HUES64 (cell line): ENCODE results near the gene NR2C2. TPM values are rescaled to one million over a fixed set of nuclear protein-coding genes. Genes with fewer than 3 reads are reported as not detected.
"Not testable (repeated sequence)": the region's sequence is repeated elsewhere in the genome, so short reads cannot be mapped to it uniquely, and the experiment has no call there.

ENCODE experiments used
- H3K27ac ChIP-seq: 2 replicates; pipeline ENCODE4 v1.7.0; 2013; ENCODE audit warnings: low read depth, low read length, inconsistent platforms
- H3K27me3 ChIP-seq: 2 replicates; pipeline ENCODE4 v1.6.1; 2013; ENCODE audit warnings: mild to moderate bottlenecking, low read length; ENCODE audit not compliant: insufficient read depth
- H3K36me3 ChIP-seq: 2 replicates; pipeline ENCODE4 v1.6.1; 2013; ENCODE audit warnings: mild to moderate bottlenecking, low read length; ENCODE audit not compliant: insufficient read depth
- H3K4me1 ChIP-seq: 2 replicates; pipeline ENCODE4 v1.6.1; 2013; ENCODE audit warnings: mild to moderate bottlenecking, low read length, moderate library complexity; ENCODE audit not compliant: insufficient read depth
- H3K4me3 ChIP-seq: 2 replicates; pipeline ENCODE4 v1.5.1; 2013; ENCODE audit warnings: mild to moderate bottlenecking, low read length, moderate library complexity
- H3K9ac ChIP-seq: 2 replicates; pipeline ENCODE4 v1.6.1; 2013; ENCODE audit warnings: mild to moderate bottlenecking, low read depth, low read length
- H3K9me3 ChIP-seq: 2 replicates; pipeline ENCODE4 v1.6.1; 2013; ENCODE audit warnings: low read depth, low read length; ENCODE audit not compliant: insufficient read depth
- WGBS: fragments of 150-250, 120-280 bp; methylation state at CpG from one replicate; pipeline ENCODE4 v1.1.7; 2013; ENCODE audit warnings: missing lambda C conversion rate; 5-methylcytosine and 5-hydroxymethylcytosine counted together
- polyA plus RNA-seq, 2 experiments: library from polyadenylated mRNA; stranded (reverse); fragments of 50-300 nt; gene quantifications; one replicate each; pipeline ENCODE4 v1.2.3, GENCODE V29; 2013

NR2C2 gene
- polyA plus RNA-seq (2013, experiment 1 of 2) = 17.5 TPM
- 19.7 TPM for polyA plus RNA-seq (2013, experiment 2 of 2)

GRCh38 chr3:14947100-14947885, at the start of gene NR2C2:
NR2C2 (plus strand) TSS chr3:14947583; CDS start chr3:15003915, 56,332 bp downstream.
- H3K9me3 ChIP-seq = no peaks in the 10 kb centered on the region
- peak within 1 kb of the TSS; percentile 97 for H3K4me3 ChIP-seq
- H3K4me1 ChIP-seq = peaks cover 30% of the 10 kb centered on the region
- under 1% methylated on average over 107 of the region's 108 CpGs for WGBS
- H3K27me3 ChIP-seq = no peaks in the 10 kb centered on the region
- H3K27ac ChIP-seq = peak within 1 kb of the TSS; percentile 100
- peak within 1 kb of the TSS; percentile 99 for H3K9ac ChIP-seq
- peaks cover 51% of the 10 kb centered on the region for H3K36me3 ChIP-seq

DNA sequence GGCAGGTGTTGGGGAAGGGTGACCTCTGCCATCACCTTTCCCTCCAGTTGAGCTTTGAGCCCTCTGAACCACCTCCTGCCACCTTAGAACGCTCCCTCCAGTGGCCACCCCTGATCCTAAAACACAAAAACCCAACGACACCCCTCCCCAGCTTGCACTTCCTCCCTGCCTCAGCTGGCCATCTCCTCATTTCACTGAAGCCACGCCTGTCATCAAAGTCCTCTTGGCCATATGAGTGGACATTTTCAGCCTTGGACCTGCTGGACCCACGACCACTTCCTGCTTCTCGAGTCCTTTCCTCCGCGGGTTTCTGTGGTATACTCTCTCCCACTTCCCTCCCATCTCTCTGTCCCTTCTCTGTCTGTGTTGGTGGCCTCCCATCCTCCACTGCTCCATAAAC, 48.5 kb upstream of the NR2C2 start:
- no peak overlapping the region for H3K4me3 ChIP-seq
- WGBS = 77% methylated on average over 7 of the region's 7 CpGs
- H3K36me3 ChIP-seq = no peaks in the 10 kb centered on the region
- H3K27ac ChIP-seq = no peak overlapping the region
- H3K4me1 ChIP-seq = peaks cover 13% of the 10 kb centered on the region
- H3K9ac ChIP-seq = no peak overlapping the region
- no peaks in the 10 kb centered on the region for H3K9me3 ChIP-seq
- H3K27me3 ChIP-seq = no peaks in the 10 kb centered on the region

- H3K27ac ChIP-seq = 0 out of 2 replicates have a peak overlapping the region, but pooled peaks have one; percentile 41
- H3K9me3 ChIP-seq = peaks cover 1% of the 10 kb centered on the region; the same call in 1 of the 2 replicates
- H3K36me3 ChIP-seq = no peaks in the 10 kb centered on the region
- no peak overlapping the region for H3K9ac ChIP-seq
- H3K27me3 ChIP-seq = no peaks in the 10 kb centered on the region
- no peak overlapping the region for H3K4me3 ChIP-seq
- H3K4me1 ChIP-seq = peaks cover 13% of the 10 kb centered on the region
- WGBS = 59% methylated on average over 9 of the region's 9 CpGs
These were observed 47.3 kb upstream of the NR2C2 start for GRCh38 chr3:14899993-14900618.

DNA sequence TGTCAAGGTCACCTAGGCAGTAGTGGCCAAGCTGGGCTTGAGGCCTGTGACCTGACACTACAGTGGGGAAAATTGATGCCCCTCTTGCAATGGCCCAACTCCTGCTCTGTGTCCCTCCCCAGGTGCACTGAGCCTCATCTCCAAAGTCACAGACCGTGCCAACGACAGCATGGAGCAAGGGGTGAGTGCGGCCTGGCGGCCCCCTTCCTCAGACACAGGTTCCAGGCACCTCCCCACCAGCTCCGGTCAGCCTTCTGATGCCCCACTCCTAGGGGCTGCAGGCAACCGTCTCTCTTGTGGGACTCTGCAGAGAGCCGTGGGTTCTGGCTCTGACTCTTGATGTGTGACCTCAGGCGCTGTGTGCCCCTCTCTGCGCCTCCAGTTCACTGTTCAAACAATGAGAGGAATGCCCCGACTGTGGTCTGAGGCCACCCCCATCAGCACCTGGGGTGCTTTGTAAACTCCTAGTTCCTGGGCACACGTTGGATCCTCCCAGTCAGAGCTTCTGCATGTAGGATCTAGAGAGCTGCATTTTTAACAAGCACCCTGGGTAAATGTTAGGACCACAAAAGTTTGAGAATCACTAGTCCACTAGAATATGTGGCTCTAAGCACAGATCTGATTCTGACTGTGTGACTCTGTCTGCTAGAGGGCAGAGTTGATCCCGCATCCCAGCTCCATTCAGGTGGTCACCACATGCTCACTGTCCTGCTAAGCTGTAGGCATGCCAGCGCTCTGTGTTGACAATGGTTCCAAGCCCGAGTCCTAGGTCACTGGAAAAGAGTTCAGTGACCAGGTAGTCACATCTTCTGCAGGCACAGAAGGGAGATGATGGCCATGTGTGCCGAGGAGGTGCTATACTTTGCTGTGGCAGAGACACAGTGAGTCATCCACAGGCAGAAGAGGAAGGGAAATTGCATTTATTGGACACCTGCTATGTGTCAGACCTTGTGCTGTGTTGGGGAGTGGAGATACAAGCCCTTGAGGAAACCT, 46.2 kb upstream of the NR2C2 start:
- Histone ChIP-seq H3K9ac (no peak overlapping the region), H3K27ac (no peak overlapping the region), H3K9me3 (peaks cover 4% of the 10 kb centered on the region; the same call in 1 of the 2 replicates), H3K27me3 (no peaks in the 10 kb centered on the region), H3K4me3 (no peak overlapping the region), H3K4me1 (peaks cover 13% of the 10 kb centered on the region), H3K36me3 (no peaks in the 10 kb centered on the region)
- WGBS = 79% methylated on average over 15 of the region's 15 CpGs

DNA sequence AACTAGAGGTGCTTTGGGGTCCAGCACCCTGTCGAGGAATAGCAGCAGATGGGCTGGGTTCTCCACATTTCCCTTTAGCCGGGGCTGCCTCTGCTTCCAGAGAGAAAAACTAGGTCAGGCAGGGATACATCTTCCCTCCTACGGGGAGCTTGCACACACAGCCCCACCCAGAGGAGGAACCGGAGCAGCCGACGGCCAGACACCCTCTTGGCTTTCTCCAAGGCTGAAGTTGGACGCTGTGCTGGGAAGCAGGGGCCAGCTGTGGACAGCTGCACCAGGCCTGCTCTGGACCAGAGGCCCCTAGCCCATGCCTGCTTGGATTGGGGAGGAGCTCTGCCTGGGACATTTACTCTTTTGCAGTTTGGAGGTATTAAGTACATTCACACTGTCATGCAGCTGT, 44.7 kb upstream of the NR2C2 start:
- Histone ChIP-seq H3K9ac (no peak overlapping the region), H3K27me3 (no peaks in the 10 kb centered on the region), H3K36me3 (no peaks in the 10 kb centered on the region), H3K9me3 (peaks cover 4% of the 10 kb centered on the region; the same call in 1 of the 2 replicates), H3K4me3 (no peak overlapping the region), H3K4me1 (peaks cover 13% of the 10 kb centered on the region), H3K27ac (no peak overlapping the region)
- WGBS = 85% methylated on average over 7 of the region's 7 CpGs

- not testable (repeated sequence) for H3K4me3 ChIP-seq, H3K27me3 ChIP-seq, H3K9me3 ChIP-seq, H3K27ac ChIP-seq, H3K36me3 ChIP-seq, H3K9ac ChIP-seq
- peaks cover 13% of the 10 kb centered on the region for H3K4me1 ChIP-seq
- 100% methylated on average over 1 of the region's 3 CpGs for WGBS
These were observed 43.9 kb upstream of the NR2C2 start for GRCh38 chr3:14903501-14903900.

DNA sequence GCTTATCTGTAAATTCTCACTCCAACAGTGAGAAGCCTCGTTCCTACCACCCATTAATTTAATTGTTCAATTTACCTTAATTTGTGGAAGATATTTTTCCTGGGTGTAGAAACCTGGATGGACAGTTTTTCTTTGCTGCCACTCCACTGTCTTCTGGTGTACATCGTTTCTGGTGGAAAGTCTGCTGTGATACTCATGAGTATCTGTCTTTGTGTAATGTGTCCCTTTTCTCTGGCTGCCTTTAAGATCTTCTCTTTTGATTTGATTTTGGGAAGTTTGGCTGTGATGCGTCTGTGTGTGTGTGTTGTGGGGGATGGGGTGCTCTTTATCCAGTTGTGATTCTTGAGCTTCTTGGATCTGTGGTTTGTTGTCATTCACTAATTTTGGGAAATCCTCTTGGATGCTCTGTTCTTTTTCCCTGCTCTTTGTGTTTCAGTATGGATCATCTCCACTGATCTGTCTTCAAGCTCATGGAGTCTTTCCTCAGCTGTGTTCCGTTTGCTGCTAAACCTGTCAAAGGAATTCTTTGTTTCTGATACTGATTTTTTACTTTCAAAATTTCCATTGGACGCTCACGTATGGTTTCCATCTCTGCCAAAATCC, 42.2 kb upstream of the NR2C2 start:
- no peaks in the 10 kb centered on the region for H3K36me3 ChIP-seq
- WGBS = 94% methylated on average over 5 of the region's 6 CpGs
- H3K4me1 ChIP-seq = peaks cover 8% of the 10 kb centered on the region
- H3K9ac ChIP-seq = no peak overlapping the region
- no peak overlapping the region for H3K27ac ChIP-seq
- no peak overlapping the region for H3K4me3 ChIP-seq
- no peaks in the 10 kb centered on the region for H3K27me3 ChIP-seq
- H3K9me3 ChIP-seq = peaks cover 4% of the 10 kb centered on the region; the same call in 1 of the 2 replicates

- H3K27me3 ChIP-seq = no peaks in the 10 kb centered on the region
- 90% methylated on average over 11 of the region's 11 CpGs for WGBS
- peaks cover 4% of the 10 kb centered on the region; the same call in 1 of the 2 replicates for H3K9me3 ChIP-seq
- H3K4me1 ChIP-seq = 0 out of 2 replicates have a peak, but pooled peaks cover 3% of the 10 kb centered on the region
- H3K4me3 ChIP-seq = no peak overlapping the region
- H3K9ac ChIP-seq = no peak overlapping the region
- H3K36me3 ChIP-seq = peaks cover 2% of the 10 kb centered on the region; the same call in 1 of the 2 replicates
- no peak overlapping the region for H3K27ac ChIP-seq
These were observed 40.9 kb upstream of the NR2C2 start for GRCh38 chr3:14906355-14906971.

- H3K4me1 ChIP-seq = no peaks in the 10 kb centered on the region
- no peaks in the 10 kb centered on the region for H3K27me3 ChIP-seq
- no peak overlapping the region for H3K9ac ChIP-seq
- no peak overlapping the region for H3K27ac ChIP-seq
- WGBS = 92% methylated on average over 18 of the region's 18 CpGs
- peaks cover 4% of the 10 kb centered on the region; the same call in 1 of the 2 replicates for H3K9me3 ChIP-seq
- H3K36me3 ChIP-seq = peaks cover 2% of the 10 kb centered on the region; the same call in 1 of the 2 replicates
- H3K4me3 ChIP-seq = no peak overlapping the region
These were observed 40.1 kb upstream of the NR2C2 start for GRCh38 chr3:14907043-14907966.
